ENCODE measurements around the gene JAZF1. TPM values are rescaled to one million over a fixed set of nuclear protein-coding genes. Genes with fewer than 3 reads are reported as not detected.

JAZF1 gene
- total and polyA plus RNA-seq, 2 experiments from 2014 or later: 9.8 to 12.3 TPM

DNA sequence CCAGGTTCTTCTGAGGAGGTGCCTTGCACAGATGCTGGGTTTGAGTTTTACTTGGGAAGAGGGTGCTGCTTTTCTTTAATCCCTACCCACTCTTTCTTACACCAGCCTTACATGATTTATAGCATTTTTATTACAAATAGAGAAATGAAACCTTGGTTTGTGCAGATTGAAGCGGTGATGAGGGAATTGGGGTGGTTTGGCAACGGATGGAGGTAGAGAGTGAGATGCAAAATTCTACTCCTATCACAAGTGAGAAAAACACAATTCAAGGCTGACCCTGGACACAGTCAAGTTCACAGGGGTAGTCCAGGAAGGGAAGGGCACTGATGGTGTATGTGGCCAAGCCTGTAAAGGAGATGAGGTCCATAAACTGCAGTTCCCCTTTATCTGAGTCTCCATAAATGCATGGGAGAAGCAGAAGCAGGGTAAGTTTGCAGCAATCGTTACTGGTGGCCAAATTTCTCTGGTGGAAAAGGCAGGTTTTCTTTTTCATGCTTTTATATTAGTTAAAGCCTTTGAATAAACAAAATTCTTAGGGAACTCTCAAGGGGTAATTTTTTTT lies 214.3 kb downstream of the JAZF1 start:
- Histone ChIP-seq H3K36me3 (no peaks in the 10 kb centered on the region), H3K4me1 (ENCODE audit: low read depth) (no peaks in the 10 kb centered on the region), H3K27me3 (peaks cover 5% of the 10 kb centered on the region), H3K9me3 (ENCODE audit: low read depth) (no peaks in the 10 kb centered on the region), H3K4me3 (no peak overlapping the region), H3K27ac (no peak overlapping the region)
- DNase-seq (ENCODE audit: low read depth in 1 of 2, low spot score in 1 of 2): no peak
- TF ChIP-seq, protein P1, sequence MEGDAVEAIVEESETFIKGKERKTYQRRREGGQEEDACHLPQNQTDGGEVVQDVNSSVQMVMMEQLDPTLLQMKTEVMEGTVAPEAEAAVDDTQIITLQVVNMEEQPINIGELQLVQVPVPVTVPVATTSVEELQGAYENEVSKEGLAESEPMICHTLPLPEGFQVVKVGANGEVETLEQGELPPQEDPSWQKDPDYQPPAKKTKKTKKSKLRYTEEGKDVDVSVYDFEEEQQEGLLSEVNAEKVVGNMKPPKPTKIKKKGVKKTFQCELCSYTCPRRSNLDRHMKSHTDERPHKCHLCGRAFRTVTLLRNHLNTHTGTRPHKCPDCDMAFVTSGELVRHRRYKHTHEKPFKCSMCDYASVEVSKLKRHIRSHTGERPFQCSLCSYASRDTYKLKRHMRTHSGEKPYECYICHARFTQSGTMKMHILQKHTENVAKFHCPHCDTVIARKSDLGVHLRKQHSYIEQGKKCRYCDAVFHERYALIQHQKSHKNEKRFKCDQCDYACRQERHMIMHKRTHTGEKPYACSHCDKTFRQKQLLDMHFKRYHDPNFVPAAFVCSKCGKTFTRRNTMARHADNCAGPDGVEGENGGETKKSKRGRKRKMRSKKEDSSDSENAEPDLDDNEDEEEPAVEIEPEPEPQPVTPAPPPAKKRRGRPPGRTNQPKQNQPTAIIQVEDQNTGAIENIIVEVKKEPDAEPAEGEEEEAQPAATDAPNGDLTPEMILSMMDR (IDR thresholded peaks at IDR 0.05; ENCODE audit: low read depth, low read length): no peak

GRCh38 chr7:27965650-27966049 lies 214.9 kb downstream of the JAZF1 start:
- TF ChIP-seq, protein P1 (IDR thresholded peaks at IDR 0.05; ENCODE audit: low read depth, low read length): no peak
- Histone ChIP-seq H3K36me3 (no peaks in the 10 kb centered on the region), H3K27ac (no peak overlapping the region), H3K27me3 (peaks cover 5% of the 10 kb centered on the region), H3K4me1 (ENCODE audit: low read depth) (no peaks in the 10 kb centered on the region), H3K4me3 (no peak overlapping the region), H3K9me3 (ENCODE audit: low read depth) (no peaks in the 10 kb centered on the region)
- DNase-seq (ENCODE audit: low read depth in 1 of 2, low spot score in 1 of 2): no peak

- H3K27ac ChIP-seq: no peak overlapping the region
- no peaks in the 10 kb centered on the region for H3K9me3 ChIP-seq (ENCODE audit: low read depth)
- H3K27me3 ChIP-seq: peaks cover 7% of the 10 kb centered on the region
- TF ChIP-seq, protein P1 (IDR thresholded peaks at IDR 0.05; ENCODE audit: low read depth, low read length): no peak
- H3K4me1 ChIP-seq (ENCODE audit: low read depth): no peaks in the 10 kb centered on the region
- no peak for DNase-seq (ENCODE audit: low read depth in 1 of 2, low spot score in 1 of 2)
- H3K4me3 ChIP-seq: no peak overlapping the region
- H3K36me3 ChIP-seq: no peaks in the 10 kb centered on the region
These were observed 215.8 kb downstream of the JAZF1 start for GRCh38 chr7:27964820-27965219.

GRCh38 chr7:27963056-27963455 lies 217.5 kb downstream of the JAZF1 start:
- H3K27me3 ChIP-seq: peaks cover 7% of the 10 kb centered on the region
- DNase-seq (ENCODE audit: low read depth in 1 of 2, low spot score in 1 of 2): no peak
- no peak overlapping the region for H3K27ac ChIP-seq
- no peaks in the 10 kb centered on the region for H3K36me3 ChIP-seq
- H3K9me3 ChIP-seq (ENCODE audit: low read depth): no peaks in the 10 kb centered on the region
- TF ChIP-seq, protein P1 (IDR thresholded peaks at IDR 0.05; ENCODE audit: low read depth, low read length): no peak
- H3K4me3 ChIP-seq: no peak overlapping the region
- H3K4me1 ChIP-seq (ENCODE audit: low read depth): no peaks in the 10 kb centered on the region

- TF ChIP-seq, protein P1 (IDR thresholded peaks at IDR 0.05; ENCODE audit: low read depth, low read length): no peak
- no peak for DNase-seq (ENCODE audit: low read depth in 1 of 2, low spot score in 1 of 2)
- Histone ChIP-seq H3K4me3 (no peak overlapping the region), H3K4me1 (ENCODE audit: low read depth) (no peaks in the 10 kb centered on the region), H3K9me3 (ENCODE audit: low read depth) (no peaks in the 10 kb centered on the region), H3K36me3 (no peaks in the 10 kb centered on the region), H3K27ac (no peak overlapping the region), H3K27me3 (peaks cover 7% of the 10 kb centered on the region)
These were observed 218.3 kb downstream of the JAZF1 start for GRCh38 chr7:27962273-27962672.

Data from cardiac muscle cell (in vitro differentiated cells and primary cell).